ENCODE measurements around the gene SNAP29.

DNA sequence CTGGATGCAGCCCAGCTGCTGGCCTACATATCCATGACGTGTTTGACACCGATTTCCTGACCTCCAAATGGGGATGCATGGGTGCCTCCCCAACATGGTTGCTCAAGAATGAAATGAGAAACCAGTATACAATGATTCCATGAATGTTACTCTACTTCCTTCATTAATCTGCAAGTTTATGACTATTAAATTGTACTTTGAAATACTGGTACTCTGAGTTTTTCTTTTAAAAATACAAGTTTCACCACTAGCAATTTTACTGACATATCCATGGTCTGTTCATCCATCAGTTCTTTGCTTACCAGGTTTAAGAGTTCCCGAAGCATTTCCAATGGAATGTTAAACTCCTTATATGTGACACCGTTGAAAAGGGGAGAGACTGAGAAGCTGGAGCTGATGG, 45.8 kb upstream of the SNAP29 start:
- TF ChIP-seq FOXP2 (optimal IDR thresholded peaks at IDR 0.05; ENCODE audit: control extremely low read depth, extremely low read length, insufficient read depth) (no peak), POLR2AphosphoS5 (IDR thresholded peaks at IDR 0.05; ENCODE audit: borderline replicate concordance, low read depth, low read length) (no peak)

All from SK-N-MC (cell line).